OCI-LY1 (cell line): ENCODE data around the gene CLPX.

Source experiments
- H2AFZ ChIP-seq: fragments of 200-600 bp; sonication (generic), shearing (Covaris generic); 2 replicates; pipeline ENCODE4 v1.6.0; 2014; ENCODE audit warnings: antibody characterized with exemption, mild to moderate bottlenecking, low read length
- H3F3A ChIP-seq: fragments of 200-600 bp; sonication (generic), shearing (Covaris generic); 2 replicates; pipeline ENCODE4 v1.6.0; 2014; ENCODE audit warnings: mild to moderate bottlenecking, antibody characterized with exemption, low read length, moderate library complexity; ENCODE audit not compliant: insufficient read depth
- H3K27ac ChIP-seq: fragments of 200-600 bp; sonication (generic); 2 replicates; pipeline ENCODE4 v1.5.1; 2014; ENCODE audit warnings: low read length, mixed run types, mild to moderate bottlenecking, low read depth; ENCODE audit not compliant: poor library complexity, severe bottlenecking
- H3K27me3 ChIP-seq: fragments of 200-600 bp; sonication (generic); 2 replicates; pipeline ENCODE4 v1.6.0; 2014; ENCODE audit warnings: antibody characterized with exemption, mild to moderate bottlenecking, low read length, moderate library complexity; ENCODE audit not compliant: insufficient read depth
- H3K36me3 ChIP-seq: fragments of 200-600 bp; sonication (generic); 2 replicates; pipeline ENCODE4 v1.6.1; 2014; ENCODE audit warnings: mild to moderate bottlenecking, antibody characterized with exemption, low read length, moderate library complexity, mixed read lengths; ENCODE audit not compliant: insufficient read depth
- H3K4me1 ChIP-seq: fragments of 200-600 bp; sonication (generic); 2 replicates; pipeline ENCODE4 v1.5.1; 2014; ENCODE audit warnings: mild to moderate bottlenecking, low read length, moderate library complexity; ENCODE audit not compliant: insufficient read depth, severe bottlenecking
- H3K4me2 ChIP-seq: fragments of 200-600 bp; sonication (generic), shearing (Covaris generic); 2 replicates; pipeline ENCODE4 v1.6.1; 2014; ENCODE audit warnings: low read length
- H3K4me3 ChIP-seq: fragments of 200-600 bp; sonication (generic); 2 replicates; pipeline ENCODE4 v1.5.1; 2014; ENCODE audit warnings: low read length, low read depth, mild to moderate bottlenecking, mixed read lengths; ENCODE audit not compliant: poor library complexity, severe bottlenecking
- H3K79me2 ChIP-seq: fragments of 200-600 bp; shearing (Covaris generic); 2 replicates; pipeline ENCODE4 v1.6.1; 2016; ENCODE audit warnings: mixed run types, low read length, mixed read lengths; ENCODE audit not compliant: insufficient read depth
- H3K9ac ChIP-seq: fragments of 200-600 bp; sonication (generic), shearing (Covaris generic); 2 replicates; pipeline ENCODE4 v1.6.1; 2014; ENCODE audit warnings: mild to moderate bottlenecking, low read length, mixed read lengths
- H3K9me2 ChIP-seq: fragments of 200-600 bp; sonication (generic), shearing (Covaris generic); 2 replicates; pipeline ENCODE4 v1.6.1; 2014; ENCODE audit warnings: low read depth, mild to moderate bottlenecking, low read length, mixed read lengths
- H3K9me3 ChIP-seq: fragments of 200-600 bp; shearing (Covaris generic); 2 replicates; pipeline ENCODE4 v1.6.1; 2014; ENCODE audit warnings: low read length, mixed read lengths
- H4K20me1 ChIP-seq: fragments of 200-600 bp; sonication (generic), shearing (Covaris generic); 2 replicates; pipeline ENCODE4 v1.6.0; 2016; ENCODE audit warnings: mild to moderate bottlenecking, low read length; ENCODE audit not compliant: insufficient read depth
- EZH2 ChIP-seq: fragments of 200-600 bp; sonication (generic), shearing (Covaris generic); IDR thresholded peaks from 2 replicates; pipeline ENCODE4 v1.8.0; 2017; ENCODE audit warnings: borderline replicate concordance, mixed run types, mild to moderate bottlenecking, antibody characterized with exemption, low read length, moderate library complexity, mixed read lengths
- TF ChIP-seq, protein P1 (sequence below): fragments of 200-600 bp; sonication (generic), shearing (Covaris generic); IDR thresholded peaks from 2 replicates; pipeline ENCODE4 v1.5.1; 2017; ENCODE audit warnings: mild to moderate bottlenecking, antibody characterized with exemption, low read length, moderate library complexity, mixed read lengths

CLPX gene

DNA sequence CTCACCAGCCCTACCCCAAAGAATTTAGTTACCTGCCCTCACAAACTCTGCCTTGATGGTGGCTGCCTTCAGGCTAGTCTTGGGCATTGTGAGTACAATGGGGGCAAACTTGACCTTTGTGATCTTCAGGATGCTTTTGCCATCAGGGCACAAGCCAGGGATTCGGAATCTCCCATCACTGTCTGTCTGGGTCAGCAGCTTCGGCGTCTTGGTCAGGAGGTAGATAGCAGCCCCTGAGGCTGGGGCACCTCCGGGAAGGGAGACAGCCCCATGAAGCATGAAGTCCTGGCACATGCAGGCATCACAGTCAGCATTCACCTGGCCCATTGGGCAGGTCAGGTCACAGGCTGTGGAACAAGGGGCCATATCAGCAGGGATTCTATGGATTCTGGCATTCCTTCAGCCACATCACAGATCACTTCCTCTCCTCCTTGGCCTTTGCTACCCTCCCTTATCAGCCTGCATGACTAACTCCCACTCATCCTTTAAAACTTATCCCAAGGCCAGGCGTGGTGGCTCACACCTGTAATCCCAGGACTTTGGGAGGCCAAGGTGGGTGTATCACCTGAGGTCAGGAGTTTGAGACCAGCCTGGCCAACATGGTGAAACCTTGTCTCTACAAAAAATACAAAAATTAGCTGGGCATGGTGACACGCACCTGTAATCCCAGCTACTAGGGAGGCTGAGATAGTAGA lies 19.2 kb upstream of the CLPX start:
- Histone ChIP-seq H2AFZ (no peak overlapping the region), H3K4me3 (no peak overlapping the region), H3K79me2 (no peaks in the 10 kb centered on the region), H3K36me3 (no peaks in the 10 kb centered on the region), H3K9me2 (no peaks in the 10 kb centered on the region), H3K27ac (no peak overlapping the region), H3F3A (no peaks in the 10 kb centered on the region), H3K9ac (no peak overlapping the region), H4K20me1 (no peaks in the 10 kb centered on the region), H3K9me3 (no peaks in the 10 kb centered on the region), H3K4me1 (no peaks in the 10 kb centered on the region), H3K27me3 (0 out of 2 replicates have a peak, but pooled peaks cover 3% of the 10 kb centered on the region), H3K4me2 (no peak overlapping the region)
- TF ChIP-seq EZH2: no peak
- TF ChIP-seq, protein P1, sequence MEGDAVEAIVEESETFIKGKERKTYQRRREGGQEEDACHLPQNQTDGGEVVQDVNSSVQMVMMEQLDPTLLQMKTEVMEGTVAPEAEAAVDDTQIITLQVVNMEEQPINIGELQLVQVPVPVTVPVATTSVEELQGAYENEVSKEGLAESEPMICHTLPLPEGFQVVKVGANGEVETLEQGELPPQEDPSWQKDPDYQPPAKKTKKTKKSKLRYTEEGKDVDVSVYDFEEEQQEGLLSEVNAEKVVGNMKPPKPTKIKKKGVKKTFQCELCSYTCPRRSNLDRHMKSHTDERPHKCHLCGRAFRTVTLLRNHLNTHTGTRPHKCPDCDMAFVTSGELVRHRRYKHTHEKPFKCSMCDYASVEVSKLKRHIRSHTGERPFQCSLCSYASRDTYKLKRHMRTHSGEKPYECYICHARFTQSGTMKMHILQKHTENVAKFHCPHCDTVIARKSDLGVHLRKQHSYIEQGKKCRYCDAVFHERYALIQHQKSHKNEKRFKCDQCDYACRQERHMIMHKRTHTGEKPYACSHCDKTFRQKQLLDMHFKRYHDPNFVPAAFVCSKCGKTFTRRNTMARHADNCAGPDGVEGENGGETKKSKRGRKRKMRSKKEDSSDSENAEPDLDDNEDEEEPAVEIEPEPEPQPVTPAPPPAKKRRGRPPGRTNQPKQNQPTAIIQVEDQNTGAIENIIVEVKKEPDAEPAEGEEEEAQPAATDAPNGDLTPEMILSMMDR: no peak

DNA sequence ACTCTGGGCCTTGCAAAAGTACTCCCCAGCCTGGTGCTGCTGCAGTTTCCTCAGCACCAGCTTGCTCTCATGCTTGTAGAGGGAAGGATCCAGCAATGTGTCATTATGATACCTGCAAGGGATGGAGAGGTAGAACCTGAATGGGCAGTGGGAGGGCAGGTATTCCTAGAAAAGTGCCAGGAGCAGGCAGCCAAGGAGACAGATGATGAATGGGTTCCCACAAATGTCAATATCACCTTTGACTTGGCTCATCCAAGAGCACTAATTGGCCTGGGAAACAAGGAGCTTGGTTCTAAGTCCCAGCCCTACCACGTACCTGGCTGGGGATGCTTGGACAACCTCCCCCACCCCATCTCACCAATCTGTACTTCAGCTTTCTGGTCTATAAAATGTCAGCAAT lies 16.8 kb upstream of the CLPX start:
- no peak overlapping the region for H2AFZ ChIP-seq
- 0 out of 2 replicates have a peak, but pooled peaks cover 3% of the 10 kb centered on the region for H3K27me3 ChIP-seq
- H3K27ac ChIP-seq: no peak overlapping the region
- H3K4me3 ChIP-seq: no peak overlapping the region
- H3K9me3 ChIP-seq: no peaks in the 10 kb centered on the region
- H3F3A ChIP-seq: no peaks in the 10 kb centered on the region
- H3K9ac ChIP-seq: no peak overlapping the region
- no peaks in the 10 kb centered on the region for H4K20me1 ChIP-seq
- H3K4me1 ChIP-seq: no peaks in the 10 kb centered on the region
- H3K4me2 ChIP-seq: no peak overlapping the region
- H3K36me3 ChIP-seq: no peaks in the 10 kb centered on the region
- no peaks in the 10 kb centered on the region for H3K79me2 ChIP-seq
- no peak for TF ChIP-seq EZH2
- H3K9me2 ChIP-seq: no peaks in the 10 kb centered on the region

DNA sequence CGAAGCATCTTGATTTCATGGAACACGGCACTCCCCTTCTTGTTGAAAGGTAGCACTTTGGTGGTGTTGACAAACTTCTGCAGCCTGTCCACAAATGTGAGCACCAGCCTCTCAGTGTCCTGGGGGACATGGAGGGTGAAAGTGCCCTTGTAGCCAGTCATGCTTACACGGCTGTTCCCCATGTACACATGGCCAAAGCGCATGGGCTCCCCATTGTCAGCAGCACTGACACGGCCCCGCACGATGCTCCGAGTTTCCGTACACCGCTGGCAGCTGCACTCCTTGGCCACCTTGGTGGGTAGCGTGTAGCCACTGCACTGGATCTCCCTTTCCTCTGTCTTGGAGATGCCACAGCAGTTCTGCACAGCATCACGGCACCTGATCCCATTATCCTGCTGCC lies 13.4 kb upstream of the CLPX start:
- Histone ChIP-seq H3K79me2 (no peaks in the 10 kb centered on the region), H3K4me2 (no peak overlapping the region), H3K27me3 (no peaks in the 10 kb centered on the region), H3K4me1 (no peaks in the 10 kb centered on the region), H3K9me2 (no peaks in the 10 kb centered on the region), H3K9me3 (no peaks in the 10 kb centered on the region), H3K9ac (no peak overlapping the region), H3F3A (no peaks in the 10 kb centered on the region), H2AFZ (no peak overlapping the region), H4K20me1 (no peaks in the 10 kb centered on the region), H3K4me3 (no peak overlapping the region), H3K27ac (no peak overlapping the region), H3K36me3 (no peaks in the 10 kb centered on the region)
- TF ChIP-seq, protein P1: no peak
- TF ChIP-seq EZH2: no peak

DNA sequence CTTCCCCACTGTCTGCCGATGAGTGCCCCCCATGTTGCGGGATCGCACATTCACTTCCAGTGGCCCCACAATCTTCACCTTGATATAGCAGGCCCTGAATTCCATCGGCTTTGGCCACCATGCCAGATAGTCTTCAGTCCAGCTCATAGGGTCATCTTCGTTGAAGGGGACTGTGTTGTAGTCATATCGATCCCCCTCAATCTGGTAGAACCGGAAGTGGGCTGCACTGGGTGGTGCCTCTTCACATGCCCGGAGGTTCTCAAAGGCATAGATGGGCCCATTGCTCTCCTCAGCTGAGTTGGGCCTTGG lies 12.1 kb upstream of the CLPX start:
- Histone ChIP-seq H3K27me3 (no peaks in the 10 kb centered on the region), H3F3A (no peaks in the 10 kb centered on the region), H3K4me2 (no peak overlapping the region), H3K9me3 (no peaks in the 10 kb centered on the region), H4K20me1 (no peaks in the 10 kb centered on the region), H3K9ac (no peak overlapping the region), H3K36me3 (no peaks in the 10 kb centered on the region), H3K79me2 (no peaks in the 10 kb centered on the region), H2AFZ (no peak overlapping the region), H3K9me2 (no peaks in the 10 kb centered on the region), H3K27ac (no peak overlapping the region), H3K4me1 (no peaks in the 10 kb centered on the region), H3K4me3 (no peak overlapping the region)
- TF ChIP-seq, protein P1: no peak
- TF ChIP-seq EZH2: no peak
